HS-27A (cell line): Measurements from ENCODE around the gene VKORC1L1.
"Not testable (repeated sequence)": the region's sequence is repeated elsewhere in the genome, so short reads cannot be mapped to it uniquely, and the experiment has no call there.

Experiments
- DNase-seq: peaks from one replicate; pipeline ENCODE4 v3.0.0-alpha.2; 2012; ENCODE audit warnings: low read depth, missing footprints

The VKORC1L1 gene

DNA sequence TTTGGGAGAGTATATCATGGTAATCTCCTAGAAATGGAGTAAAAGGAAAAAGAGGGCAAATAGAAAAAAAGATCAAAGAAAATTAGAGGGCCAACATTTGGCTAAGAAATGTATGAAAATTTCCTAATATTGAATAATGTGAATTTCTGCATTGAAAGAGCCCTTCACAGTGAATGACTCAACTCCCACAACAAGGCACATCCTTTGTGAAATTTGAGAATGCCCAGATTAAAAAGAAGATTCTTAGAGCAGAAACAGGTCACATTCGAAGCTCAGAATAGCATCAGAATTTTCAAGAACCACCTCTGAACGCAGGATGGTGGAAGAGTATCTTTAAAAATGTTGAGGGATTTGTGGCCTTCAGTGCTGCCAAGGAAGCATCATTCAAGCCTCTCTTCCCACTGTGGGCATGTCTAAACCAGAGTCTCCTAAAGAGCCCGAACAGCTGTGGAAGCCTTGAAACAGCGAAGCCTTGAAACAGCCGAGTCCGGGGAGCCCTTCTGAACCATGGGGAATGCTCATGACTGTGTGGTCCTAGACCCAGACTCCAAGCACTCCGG, 65.5 kb downstream of the VKORC1L1 start:
- DNase-seq = no peak

DNA sequence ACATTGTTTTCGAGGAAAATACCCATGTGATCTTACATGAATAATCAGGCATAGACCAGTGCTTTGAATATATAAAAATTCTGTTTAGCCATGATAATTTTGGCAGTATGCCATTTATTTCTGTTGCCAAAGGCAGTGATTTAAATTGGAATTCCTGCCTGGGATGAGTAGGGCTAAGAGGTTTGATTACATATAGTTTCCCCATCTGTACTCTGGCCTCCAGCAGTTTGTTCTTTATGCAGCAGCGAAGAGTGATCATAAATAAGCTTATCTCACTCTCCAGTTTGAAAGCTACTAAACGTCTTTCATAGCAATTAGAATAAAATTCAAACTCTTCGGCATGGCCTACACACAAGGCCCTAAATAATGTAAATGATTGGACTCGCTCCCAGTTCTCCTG, 72.9 kb downstream of the VKORC1L1 start:
- DNase-seq = not testable (repeated sequence)

DNA sequence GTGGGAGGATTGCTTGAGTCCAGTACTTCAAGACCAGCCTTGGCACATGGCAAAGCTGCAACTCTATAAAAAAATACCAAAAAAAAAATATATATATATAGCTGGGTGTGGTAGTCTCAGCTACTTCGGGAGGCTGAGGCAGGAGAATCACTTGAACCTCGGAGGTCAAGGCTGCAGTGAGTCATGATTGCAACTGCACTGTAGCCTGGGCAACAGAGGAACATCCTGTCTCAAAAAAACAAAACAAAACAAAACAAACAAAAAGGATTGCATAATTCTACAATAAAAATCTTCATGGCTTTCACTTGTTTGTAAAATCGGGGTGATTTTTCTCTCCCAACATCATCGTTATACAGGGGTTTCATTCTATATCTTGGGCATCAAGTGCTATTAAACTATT, 74.0 kb downstream of the VKORC1L1 start:
- no peak for DNase-seq

- no peak for DNase-seq
These were observed 79.1 kb downstream of the VKORC1L1 start for GRCh38 chr7:65951837-65952578.

- DNase-seq = no peak
These were observed 80.3 kb downstream of the VKORC1L1 start for GRCh38 chr7:65953001-65953720.

DNA sequence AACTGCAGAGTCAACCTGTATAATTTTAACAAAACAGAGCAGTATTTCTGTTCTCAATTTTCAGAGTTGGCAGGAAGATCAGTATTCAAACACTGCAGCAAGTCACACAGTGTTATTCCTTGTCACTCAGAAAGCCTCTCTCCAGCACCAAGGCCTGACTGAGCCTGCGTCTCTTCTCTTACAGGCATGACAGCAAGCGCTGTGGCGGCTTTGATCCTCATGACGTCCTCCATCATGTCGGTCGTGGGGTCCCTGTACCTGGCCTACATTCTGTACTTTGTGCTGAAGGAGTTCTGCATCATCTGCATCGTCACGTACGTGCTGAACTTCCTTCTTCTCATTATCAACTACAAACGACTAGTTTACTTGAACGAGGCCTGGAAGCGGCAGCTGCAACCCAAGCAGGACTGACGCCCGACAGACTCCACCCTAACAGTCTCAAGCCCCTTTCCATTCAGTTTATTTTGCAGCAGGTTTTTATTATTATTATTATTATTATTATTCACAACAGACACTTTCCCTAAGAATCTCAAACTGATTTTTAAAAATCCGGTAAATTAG, 81.1 kb downstream of the VKORC1L1 start:
- DNase-seq = no peak

GRCh38 chr7:65955718-65956117, 82.8 kb downstream of the VKORC1L1 start:
- no peak for DNase-seq

- DNase-seq = no peak
These were observed 87.6 kb downstream of the VKORC1L1 start for GRCh38 chr7:65960351-65961074.

- no peak for DNase-seq
These were observed 89.2 kb downstream of the VKORC1L1 start for GRCh38 chr7:65962033-65962432.

GRCh38 chr7:65964671-65965070, 91.8 kb downstream of the VKORC1L1 start:
- DNase-seq = not testable (repeated sequence)

GRCh38 chr7:65966146-65966545, 93.3 kb downstream of the VKORC1L1 start:
- DNase-seq = no peak

GRCh38 chr7:65967361-65968155, 94.7 kb downstream of the VKORC1L1 start:
- no peak for DNase-seq

GRCh38 chr7:65968256-65969185, 95.6 kb downstream of the VKORC1L1 start:
- no peak for DNase-seq

DNA sequence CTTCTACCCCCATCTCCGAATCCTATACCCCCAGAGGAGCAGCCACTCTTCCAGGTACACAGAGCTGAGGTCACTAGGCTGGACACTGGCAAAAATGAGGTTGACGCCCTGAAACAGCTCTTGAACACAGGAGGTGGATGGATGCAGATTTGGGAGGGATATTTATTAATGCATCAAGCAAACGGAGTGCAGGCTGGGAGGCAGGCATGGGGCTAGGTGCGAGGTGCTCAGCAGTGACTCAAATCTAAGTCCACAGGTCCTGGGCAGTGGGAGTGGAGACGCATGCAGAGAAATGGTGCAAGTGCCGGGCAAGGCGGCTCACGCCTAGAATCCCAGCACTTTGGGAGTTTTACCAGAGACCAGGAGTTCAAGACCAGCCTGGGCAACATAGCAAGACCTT, 98.1 kb downstream of the VKORC1L1 start:
- DNase-seq = no peak

DNA sequence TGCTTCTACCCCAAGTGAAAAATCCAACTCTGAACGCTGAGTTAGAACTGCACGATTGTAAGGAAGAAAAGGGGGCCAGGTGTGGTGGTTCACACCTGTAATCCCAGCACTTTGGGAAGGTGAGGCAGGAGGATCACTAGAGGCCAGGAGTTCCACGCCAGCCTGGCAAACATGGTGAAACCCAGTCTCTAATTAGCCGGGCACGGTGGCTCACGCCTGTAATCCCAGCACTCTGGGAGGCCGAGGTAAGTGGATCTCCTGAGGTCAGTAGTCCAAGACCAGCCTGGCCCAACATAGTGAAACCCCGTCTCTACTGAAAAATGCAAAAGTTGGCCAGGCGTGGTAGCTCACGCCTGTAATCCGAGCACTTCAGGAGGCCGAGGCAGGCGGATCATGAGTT, 100.1 kb downstream of the VKORC1L1 start:
- no peak for DNase-seq

GRCh38 chr7:65974191-65974801, 101.4 kb downstream of the VKORC1L1 start:
- no peak for DNase-seq

DNA sequence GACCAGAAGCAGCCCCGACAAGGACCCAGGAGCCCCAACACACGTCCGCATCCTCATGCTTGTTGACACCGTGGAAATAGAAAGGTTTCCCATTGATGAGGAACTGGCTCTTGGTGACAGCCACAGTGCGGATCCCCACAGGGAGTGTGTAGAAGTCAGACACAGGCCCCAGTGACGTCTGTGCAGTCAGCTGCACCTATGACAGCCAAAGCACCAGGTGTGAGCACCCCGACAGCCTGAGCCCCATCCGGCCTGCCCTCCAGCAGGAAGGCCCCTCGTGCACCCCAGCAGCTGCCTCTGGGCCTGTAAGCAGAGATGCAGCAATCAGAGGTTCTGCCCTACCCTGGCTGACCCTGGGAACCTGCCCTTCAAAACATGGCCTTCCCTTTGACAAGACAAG, 102.0 kb downstream of the VKORC1L1 start:
- no peak for DNase-seq

- DNase-seq = no peak
These were observed 103.1 kb downstream of the VKORC1L1 start for GRCh38 chr7:65975814-65976445.

DNA sequence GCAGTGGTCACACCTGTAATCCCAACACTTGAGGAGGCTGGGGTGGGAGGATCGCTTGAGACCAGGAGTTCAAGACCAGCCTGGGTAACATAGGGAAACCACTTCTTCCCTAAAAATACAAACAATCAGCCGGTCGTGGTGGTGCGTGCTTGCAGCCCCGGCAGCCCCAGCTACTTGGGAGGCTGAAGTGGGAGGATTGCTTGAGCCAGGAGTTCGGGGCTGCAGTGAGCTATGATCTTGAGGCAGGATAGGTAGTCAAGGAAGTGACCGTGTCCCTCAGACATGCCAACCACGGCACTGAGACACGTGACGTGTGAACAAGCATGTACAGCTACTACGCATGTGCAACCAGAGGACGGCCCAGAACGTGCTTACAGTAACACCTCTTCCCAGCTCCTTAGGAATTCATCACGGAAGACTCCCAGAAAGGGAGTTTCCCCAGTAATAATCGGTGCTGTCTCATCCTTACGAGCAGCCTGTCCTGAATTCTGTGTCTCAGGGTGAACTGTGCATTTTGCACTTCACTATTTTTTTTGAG, 103.9 kb downstream of the VKORC1L1 start:
- DNase-seq = no peak
